H1 (cell line): Measurements from ENCODE around the gene IGFL2. TPM values are rescaled to one million over a fixed set of nuclear protein-coding genes. Genes with fewer than 3 reads are reported as not detected.

Source experiments
- EP300 ChIP-seq, 2 experiments: IDR thresholded peaks; 1 replicate in 1 of 2; 2 replicates in 1 of 2; pipeline ENCODE4 v1.6.1; 2011 to 2012; ENCODE audit warnings: low read depth in 2 of 2, low read length in 2 of 2, mild to moderate bottlenecking in 2 of 2, borderline replicate concordance in 1 of 2, inconsistent platforms in 1 of 2, moderate library complexity in 1 of 2
- EZH2 ChIP-seq: fragments of 200-600 bp; sonication (generic); IDR thresholded peaks from 2 replicates; pipeline ENCODE4 v1.7.1; 2012; ENCODE audit warnings: low read depth, mild to moderate bottlenecking, moderate library complexity, low read length, inconsistent platforms; ENCODE audit not compliant: severe bottlenecking
- RFX5 ChIP-seq: IDR thresholded peaks from 2 replicates; pipeline ENCODE4 v1.6.1; 2011; ENCODE audit warnings: low read depth, low read length, improper control_type of control experiment, borderline replicate concordance
- SIRT6 ChIP-seq: IDR thresholded peaks from one replicate; pipeline ENCODE4 v1.7.1; 2012; ENCODE audit warnings: low read length, inconsistent platforms
- TAF1 ChIP-seq: IDR thresholded peaks from 2 replicates; pipeline ENCODE4 v1.6.1; 2011; ENCODE audit warnings: mild to moderate bottlenecking, low read depth, low read length
- TAF7 ChIP-seq: optimal IDR thresholded peaks from 2 replicates; pipeline ENCODE3; 2011; ENCODE audit warnings: low read depth, mild to moderate bottlenecking, inconsistent platforms, low read length, moderate library complexity, borderline replicate concordance
- polyA plus RNA-seq, 7 experiments: library from polyadenylated mRNA; depleted of rRNA in 3 of 7; stranded (reverse) in 5 of 7; unstranded in 2 of 7; fragments of >200 nt in 5 of 7; fragments of 200-250 nt in 2 of 7; gene quantifications; 1 replicate in 5 of 7; 2 replicates in 1 of 7; 4 replicates in 1 of 7; pipeline versions ENCODE4 v1.2.1 to v1.2.3, GENCODE V29; 2011 to 2013; ENCODE audit warnings: missing spikeins in 2 of 7, mixed read lengths in 2 of 7
- total RNA-seq: library from RNA; stranded (reverse); fragmentation: NEBNext Ultra II Directional; extraction: Animal tissue kit (Norgen Biotek cat#: 25700); gene quantifications from 2 replicates; pipeline ENCODE4 v1.2.1, GENCODE V29; 2021
- TF ChIP-seq, protein P1 (sequence below): fragments of 300-600 bp; sonication (generic); IDR thresholded peaks from 2 replicates; pipeline ENCODE4 v1.7.1; 2012; ENCODE audit warnings: low read length, moderate library complexity, mild to moderate bottlenecking, inconsistent platforms; ENCODE audit not compliant: insufficient replicate concordance
- TF ChIP-seq, protein P2 (sequence below): IDR thresholded peaks from 2 replicates; pipeline ENCODE4 v1.6.1; 2011; ENCODE audit warnings: low read depth, mild to moderate bottlenecking, low read length; ENCODE audit not compliant: insufficient read depth

Gene IGFL2
- total and polyA plus RNA-seq, 2 of the 8 experiments (the other 6 are each of a cell fraction or from before 2014, with no cell fraction given): not detected

DNA sequence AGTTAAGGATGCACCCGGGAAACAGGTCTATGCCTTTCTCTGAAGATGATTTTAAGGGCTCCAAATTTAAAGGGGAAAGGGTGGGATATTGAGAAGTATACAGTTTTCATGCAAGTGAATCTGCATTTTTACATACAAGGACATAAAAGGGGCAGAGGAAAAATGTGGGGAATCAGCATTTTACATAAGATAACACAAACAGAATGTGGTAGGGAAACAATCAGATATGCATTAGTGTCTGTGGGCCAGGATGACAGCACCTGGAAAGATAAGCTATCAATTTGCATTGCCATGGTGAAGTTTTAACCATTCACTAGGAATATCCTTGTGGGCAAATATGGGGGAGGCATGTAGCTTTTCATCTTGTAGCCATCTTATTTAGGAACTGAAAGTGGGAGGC, 47.7 kb upstream of the IGFL2 start (continued):
- TF ChIP-seq, protein P1, sequence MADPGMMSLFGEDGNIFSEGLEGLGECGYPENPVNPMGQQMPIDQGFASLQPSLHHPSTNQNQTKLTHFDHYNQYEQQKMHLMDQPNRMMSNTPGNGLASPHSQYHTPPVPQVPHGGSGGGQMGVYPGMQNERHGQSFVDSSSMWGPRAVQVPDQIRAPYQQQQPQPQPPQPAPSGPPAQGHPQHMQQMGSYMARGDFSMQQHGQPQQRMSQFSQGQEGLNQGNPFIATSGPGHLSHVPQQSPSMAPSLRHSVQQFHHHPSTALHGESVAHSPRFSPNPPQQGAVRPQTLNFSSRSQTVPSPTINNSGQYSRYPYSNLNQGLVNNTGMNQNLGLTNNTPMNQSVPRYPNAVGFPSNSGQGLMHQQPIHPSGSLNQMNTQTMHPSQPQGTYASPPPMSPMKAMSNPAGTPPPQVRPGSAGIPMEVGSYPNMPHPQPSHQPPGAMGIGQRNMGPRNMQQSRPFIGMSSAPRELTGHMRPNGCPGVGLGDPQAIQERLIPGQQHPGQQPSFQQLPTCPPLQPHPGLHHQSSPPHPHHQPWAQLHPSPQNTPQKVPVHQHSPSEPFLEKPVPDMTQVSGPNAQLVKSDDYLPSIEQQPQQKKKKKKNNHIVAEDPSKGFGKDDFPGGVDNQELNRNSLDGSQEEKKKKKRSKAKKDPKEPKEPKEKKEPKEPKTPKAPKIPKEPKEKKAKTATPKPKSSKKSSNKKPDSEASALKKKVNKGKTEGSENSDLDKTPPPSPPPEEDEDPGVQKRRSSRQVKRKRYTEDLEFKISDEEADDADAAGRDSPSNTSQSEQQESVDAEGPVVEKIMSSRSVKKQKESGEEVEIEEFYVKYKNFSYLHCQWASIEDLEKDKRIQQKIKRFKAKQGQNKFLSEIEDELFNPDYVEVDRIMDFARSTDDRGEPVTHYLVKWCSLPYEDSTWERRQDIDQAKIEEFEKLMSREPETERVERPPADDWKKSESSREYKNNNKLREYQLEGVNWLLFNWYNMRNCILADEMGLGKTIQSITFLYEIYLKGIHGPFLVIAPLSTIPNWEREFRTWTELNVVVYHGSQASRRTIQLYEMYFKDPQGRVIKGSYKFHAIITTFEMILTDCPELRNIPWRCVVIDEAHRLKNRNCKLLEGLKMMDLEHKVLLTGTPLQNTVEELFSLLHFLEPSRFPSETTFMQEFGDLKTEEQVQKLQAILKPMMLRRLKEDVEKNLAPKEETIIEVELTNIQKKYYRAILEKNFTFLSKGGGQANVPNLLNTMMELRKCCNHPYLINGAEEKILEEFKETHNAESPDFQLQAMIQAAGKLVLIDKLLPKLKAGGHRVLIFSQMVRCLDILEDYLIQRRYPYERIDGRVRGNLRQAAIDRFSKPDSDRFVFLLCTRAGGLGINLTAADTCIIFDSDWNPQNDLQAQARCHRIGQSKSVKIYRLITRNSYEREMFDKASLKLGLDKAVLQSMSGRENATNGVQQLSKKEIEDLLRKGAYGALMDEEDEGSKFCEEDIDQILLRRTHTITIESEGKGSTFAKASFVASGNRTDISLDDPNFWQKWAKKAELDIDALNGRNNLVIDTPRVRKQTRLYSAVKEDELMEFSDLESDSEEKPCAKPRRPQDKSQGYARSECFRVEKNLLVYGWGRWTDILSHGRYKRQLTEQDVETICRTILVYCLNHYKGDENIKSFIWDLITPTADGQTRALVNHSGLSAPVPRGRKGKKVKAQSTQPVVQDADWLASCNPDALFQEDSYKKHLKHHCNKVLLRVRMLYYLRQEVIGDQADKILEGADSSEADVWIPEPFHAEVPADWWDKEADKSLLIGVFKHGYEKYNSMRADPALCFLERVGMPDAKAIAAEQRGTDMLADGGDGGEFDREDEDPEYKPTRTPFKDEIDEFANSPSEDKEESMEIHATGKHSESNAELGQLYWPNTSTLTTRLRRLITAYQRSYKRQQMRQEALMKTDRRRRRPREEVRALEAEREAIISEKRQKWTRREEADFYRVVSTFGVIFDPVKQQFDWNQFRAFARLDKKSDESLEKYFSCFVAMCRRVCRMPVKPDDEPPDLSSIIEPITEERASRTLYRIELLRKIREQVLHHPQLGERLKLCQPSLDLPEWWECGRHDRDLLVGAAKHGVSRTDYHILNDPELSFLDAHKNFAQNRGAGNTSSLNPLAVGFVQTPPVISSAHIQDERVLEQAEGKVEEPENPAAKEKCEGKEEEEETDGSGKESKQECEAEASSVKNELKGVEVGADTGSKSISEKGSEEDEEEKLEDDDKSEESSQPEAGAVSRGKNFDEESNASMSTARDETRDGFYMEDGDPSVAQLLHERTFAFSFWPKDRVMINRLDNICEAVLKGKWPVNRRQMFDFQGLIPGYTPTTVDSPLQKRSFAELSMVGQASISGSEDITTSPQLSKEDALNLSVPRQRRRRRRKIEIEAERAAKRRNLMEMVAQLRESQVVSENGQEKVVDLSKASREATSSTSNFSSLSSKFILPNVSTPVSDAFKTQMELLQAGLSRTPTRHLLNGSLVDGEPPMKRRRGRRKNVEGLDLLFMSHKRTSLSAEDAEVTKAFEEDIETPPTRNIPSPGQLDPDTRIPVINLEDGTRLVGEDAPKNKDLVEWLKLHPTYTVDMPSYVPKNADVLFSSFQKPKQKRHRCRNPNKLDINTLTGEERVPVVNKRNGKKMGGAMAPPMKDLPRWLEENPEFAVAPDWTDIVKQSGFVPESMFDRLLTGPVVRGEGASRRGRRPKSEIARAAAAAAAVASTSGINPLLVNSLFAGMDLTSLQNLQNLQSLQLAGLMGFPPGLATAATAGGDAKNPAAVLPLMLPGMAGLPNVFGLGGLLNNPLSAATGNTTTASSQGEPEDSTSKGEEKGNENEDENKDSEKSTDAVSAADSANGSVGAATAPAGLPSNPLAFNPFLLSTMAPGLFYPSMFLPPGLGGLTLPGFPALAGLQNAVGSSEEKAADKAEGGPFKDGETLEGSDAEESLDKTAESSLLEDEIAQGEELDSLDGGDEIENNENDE: no peak
- no peak for TF ChIP-seq RFX5
- TF ChIP-seq EP300 (IDR thresholded peaks at IDR 0.05; ENCODE audit: borderline replicate concordance in 1 of 2, low read depth in 2 of 2, low read length in 2 of 2): no peak
- TF ChIP-seq, protein P2, sequence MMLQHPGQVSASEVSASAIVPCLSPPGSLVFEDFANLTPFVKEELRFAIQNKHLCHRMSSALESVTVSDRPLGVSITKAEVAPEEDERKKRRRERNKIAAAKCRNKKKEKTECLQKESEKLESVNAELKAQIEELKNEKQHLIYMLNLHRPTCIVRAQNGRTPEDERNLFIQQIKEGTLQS: no peak
- TF ChIP-seq TAF1: no peak
- no peak for TF ChIP-seq SIRT6
- TF ChIP-seq EZH2: no peak
- TF ChIP-seq TAF7: no peak
